DMS153 (cell line): Measurements from ENCODE around the gene KIAA1191.

Experiments
- DNase-seq: peaks from one replicate; lab custom pipeline; 2025; lab: John Stamatoyannopoulos, UW

The KIAA1191 gene

GRCh38 chr5:176365351-176366231 lies 4.0 kb upstream of the KIAA1191 start, which contains the start of gene ARL10:
Gene ARL10 (plus strand): TSS chr5:176365487. CDS start chr5:176365564, 77 bp downstream.
- no peak for DNase-seq

GRCh38 chr5:176364765-176365350 lies 3.3 kb upstream of the KIAA1191 start:
- no peak for DNase-seq

GRCh38 chr5:176362233-176362490 lies 598 bp upstream of the KIAA1191 start:
- no peak for DNase-seq

GRCh38 chr5:176360894-176361436 lies 599 bp downstream of the KIAA1191 start:
- DNase-seq: no peak

- no peak for DNase-seq
Observed at GRCh38 chr5:176359658-176360057, 1.9 kb downstream of the KIAA1191 start.

GRCh38 chr5:176356179-176356566 lies 5.4 kb downstream of the KIAA1191 start:
- DNase-seq: no peak

- DNase-seq: no peak
Observed at GRCh38 chr5:176355400-176356178, 6.0 kb downstream of the KIAA1191 start.

- no peak for DNase-seq
Observed at GRCh38 chr5:176353533-176353932, 8.0 kb downstream of the KIAA1191 start.

- no peak for DNase-seq
Observed at GRCh38 chr5:176352116-176352878, 9.3 kb downstream of the KIAA1191 start.

- no peak for DNase-seq
Observed at GRCh38 chr5:176350416-176350815, 11.1 kb downstream of the KIAA1191 start.

- no peak for DNase-seq
Observed at GRCh38 chr5:176342766-176343458, 18.7 kb downstream of the KIAA1191 start.

- DNase-seq: no peak
Observed at GRCh38 chr5:176342158-176342483, 19.4 kb downstream of the KIAA1191 start.

- no peak for DNase-seq
Observed at GRCh38 chr5:176341325-176342157, 20.0 kb downstream of the KIAA1191 start.

- DNase-seq: no peak
Observed at GRCh38 chr5:176339304-176339703, 22.3 kb downstream of the KIAA1191 start.

- no peak for DNase-seq
Observed at GRCh38 chr5:176337913-176338312, 23.7 kb downstream of the KIAA1191 start.

GRCh38 chr5:176334031-176334770 lies 27.4 kb downstream of the KIAA1191 start:
- no peak for DNase-seq

- DNase-seq: no peak
Observed at GRCh38 chr5:176320577-176320976, 41.0 kb downstream of the KIAA1191 start.

- no peak for DNase-seq
Observed at GRCh38 chr5:176319827-176320554, 41.6 kb downstream of the KIAA1191 start.
